DMS 273 treated with DMSO at 0.1 percent for 48 hours (cell line): Measurements from ENCODE around the gene BNIP2.
"Not testable (repeated sequence)": the region's sequence is repeated elsewhere in the genome, so short reads cannot be mapped to it uniquely, and the experiment has no call there.

Source experiments
- DNase-seq: peaks from one replicate; lab custom pipeline; 2025; lab: John Stamatoyannopoulos, UW

BNIP2 gene

DNA sequence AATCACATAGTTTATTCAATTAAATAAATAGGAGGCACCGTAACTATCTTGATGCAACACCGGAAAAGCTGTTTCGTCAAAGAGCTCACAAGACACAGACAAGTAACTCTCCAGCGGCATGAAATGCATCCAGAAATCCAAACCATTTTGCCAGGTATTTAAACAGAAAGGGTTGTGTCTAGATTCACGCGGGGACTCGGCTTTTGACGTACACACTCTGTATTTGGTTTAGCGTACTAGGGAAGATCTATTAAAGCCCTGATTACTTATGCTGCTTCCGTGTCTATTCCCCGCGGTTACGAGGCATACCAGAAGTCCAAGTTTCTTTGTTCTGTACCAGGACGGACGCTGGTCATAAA, 718 bp downstream of the BNIP2 start:
- DNase-seq, result no peak

DNA sequence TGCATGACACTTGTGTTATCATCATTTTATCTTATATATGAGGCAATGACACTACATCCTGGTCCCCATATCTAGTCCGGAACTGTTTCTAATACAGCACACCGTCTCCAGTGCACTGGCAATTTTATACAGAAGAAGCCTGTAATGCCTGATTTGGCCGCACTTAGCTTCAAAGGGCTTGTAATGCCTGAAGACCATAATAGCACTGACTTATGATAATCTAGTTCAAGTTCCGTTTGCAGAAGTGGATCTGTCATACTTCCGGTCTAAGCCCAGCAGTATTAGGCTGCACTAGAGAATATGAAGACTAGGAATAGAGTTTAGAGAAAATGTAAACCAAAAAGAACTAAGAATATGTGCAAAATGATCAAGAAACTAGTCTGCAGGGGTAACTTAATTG, 1.3 kb downstream of the BNIP2 start:
- DNase-seq, result no peak

DNA sequence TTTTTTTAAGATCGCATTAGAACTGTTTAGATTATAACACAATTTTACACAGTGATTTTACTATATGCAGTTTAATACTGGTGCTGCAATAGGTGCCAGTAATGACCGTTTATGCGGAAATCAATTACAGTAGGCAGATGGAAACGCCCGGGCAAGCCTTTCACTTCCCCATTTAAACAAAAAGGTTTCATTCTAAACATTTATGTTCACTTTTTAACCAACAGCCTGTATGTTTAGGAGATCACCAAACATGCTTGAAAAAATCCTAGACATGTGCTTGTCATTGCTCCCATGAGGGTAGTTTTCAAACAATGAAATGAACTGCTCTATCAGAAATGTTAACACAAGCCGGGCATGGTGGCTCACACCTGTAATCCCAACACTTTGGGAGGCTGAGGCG, 2.7 kb downstream of the BNIP2 start:
- DNase-seq, result no peak

DNA sequence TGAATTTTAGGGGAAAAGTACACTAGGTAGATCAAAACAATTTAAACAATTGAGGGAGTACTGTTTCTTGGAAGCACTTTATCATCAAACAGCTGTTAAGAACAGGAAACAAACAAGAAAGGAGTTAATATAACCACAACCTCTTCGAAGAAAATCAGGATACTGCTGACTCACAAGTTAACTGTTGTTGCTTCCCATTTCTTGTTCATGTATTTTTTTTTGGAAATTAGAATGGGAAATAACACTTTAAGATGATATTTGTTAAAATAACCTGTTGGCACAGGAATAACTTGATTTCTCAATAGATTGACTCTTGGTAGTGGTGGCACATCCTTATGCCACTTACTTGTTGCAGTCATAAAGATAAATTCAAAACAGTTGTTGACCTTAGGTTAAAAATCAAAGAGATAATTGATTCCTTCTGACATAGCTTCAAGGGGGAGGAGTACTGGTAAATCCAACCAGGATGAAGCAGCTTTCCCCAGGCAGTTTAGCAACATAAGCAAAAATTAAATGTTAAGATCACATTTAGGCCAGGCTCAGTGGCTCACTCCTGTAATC, 3.3 kb downstream of the BNIP2 start:
- no peak for DNase-seq

DNA sequence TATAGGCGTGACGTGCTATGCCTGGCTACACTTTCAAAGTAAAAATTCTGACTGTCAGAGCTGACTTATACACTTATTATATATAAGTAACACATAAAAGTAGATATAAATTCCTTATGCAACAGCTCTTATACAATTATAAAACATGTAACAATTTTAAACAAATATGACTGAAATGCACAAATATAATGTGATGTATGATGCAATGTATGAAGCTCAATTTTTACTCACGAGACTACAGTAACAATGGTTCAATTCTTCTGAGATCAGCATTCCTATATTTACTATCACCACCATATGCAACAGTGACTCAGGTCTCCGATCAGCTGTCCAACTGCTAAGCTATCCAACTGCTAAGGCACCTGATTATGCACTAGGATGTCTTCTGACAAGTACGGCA, 8.2 kb downstream of the BNIP2 start:
- DNase-seq, result no peak

DNA sequence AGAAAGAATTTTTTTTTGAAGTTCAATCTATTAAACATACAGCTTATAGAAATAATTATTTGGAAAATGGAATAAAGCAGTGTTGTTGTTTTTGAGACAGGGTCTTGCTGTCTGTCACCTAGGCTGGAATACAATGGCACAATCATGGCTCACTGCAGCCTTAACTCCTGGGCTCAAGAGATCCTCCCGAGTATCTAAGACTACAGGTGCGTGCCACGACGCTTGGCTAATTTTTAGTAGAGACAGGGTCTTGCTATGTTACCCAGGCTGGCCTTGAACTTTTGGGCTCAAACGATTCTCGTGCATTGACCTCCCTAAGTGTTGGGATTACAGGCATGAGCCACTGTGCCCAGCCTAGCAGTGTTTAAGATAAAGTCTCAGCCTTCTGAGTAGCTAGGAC, 8.8 kb downstream of the BNIP2 start:
- DNase-seq, result no peak

DNA sequence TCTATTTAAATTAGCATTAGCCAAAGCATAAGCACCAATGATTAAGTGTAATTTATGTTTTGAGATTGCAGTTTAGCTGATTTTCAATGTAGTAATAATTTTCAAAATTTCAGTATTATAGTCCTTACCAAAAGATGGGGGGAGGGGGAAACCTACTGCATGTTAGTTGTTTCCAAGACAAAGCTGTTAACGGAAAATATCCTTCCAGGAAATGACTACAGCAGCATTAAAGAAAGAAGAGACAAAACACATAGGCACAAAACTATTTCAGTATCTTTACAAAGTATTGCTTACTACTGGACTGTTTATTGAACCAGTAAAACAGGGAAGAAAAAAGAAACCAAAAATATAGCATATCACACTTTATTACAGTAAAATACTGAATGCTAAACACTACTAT, 10.5 kb downstream of the BNIP2 start:
- no peak for DNase-seq

DNA sequence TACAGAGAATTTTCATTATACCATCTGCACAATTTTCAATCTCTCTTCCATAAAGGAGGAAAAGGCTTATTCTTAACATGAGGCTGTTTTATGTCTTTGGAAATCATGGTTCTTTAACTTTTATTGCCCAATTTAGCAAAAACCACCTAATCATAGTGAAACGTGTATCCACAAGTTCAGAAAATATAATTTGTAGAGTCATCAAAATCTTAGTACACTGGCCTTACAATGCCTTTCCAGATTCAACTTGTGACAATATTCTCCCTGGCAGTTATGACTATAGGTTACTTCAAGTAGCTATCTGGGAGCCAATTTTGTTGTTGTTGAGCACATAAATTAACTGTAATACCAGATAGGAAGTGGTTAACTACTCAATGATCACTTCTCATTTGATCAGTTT, 10.9 kb downstream of the BNIP2 start:
- no peak for DNase-seq

DNA sequence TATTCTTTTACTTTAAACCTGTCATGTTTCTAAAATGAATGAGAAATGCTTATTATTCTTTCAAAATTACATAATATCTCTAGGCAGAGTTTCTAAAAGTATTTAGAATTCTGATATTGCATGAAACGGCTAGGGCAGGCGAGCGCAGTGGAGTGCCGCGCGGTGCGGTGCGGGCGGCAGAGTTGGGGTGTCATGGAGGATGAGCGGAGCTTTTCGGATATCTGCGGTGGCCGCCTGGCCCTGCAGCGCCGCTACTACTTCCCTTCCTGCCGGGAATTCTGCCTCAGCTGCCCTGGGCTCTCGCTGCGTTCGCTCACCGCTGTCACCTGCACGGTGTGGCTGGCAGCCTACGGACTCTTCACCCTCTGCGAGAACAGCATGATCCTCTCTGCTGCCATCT, 12.6 kb downstream of the BNIP2 start:
- no peak for DNase-seq

DNA sequence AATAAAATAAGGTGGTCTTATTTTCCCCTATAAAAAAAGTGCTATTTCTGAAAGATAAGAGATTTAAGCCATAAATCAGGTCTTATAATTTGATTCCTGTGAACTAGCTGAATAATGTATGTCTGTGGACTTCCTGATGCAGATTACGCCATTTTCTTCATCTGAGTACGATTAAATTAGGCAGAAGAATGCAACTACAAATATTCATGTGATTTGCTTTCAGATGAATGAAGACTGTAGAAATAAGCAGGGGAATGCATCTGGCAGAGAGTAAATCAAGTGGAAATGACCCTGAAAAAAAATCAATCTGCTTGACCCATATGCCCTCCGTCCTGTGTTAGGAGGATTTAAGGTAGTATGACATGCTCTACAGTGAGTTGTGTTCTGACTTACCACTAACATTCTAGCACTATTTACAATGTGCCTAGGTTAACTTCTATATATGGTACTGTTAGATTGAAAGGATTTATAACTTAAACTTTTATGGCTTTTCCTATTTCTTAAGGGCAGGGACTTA, 14.7 kb downstream of the BNIP2 start:
- no peak for DNase-seq

DNA sequence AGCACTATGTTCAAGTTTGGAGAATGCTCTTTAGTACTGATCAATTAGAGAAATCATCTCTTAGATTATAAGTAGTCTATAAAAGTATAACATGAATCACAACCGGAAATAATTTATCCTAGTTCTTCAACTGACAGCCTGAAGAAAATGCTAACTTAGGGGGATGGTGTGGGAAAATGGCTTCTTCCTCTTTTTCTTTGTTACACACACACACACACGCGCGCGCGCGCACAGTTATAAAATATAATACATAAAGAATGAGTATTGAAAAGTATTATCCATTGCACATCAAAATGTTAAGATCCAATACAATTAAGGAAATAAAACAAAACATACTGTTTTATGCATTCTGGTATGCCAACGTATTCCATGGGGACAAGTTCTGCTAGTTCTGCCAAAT, 20.6 kb downstream of the BNIP2 start:
- DNase-seq, result no peak

DNA sequence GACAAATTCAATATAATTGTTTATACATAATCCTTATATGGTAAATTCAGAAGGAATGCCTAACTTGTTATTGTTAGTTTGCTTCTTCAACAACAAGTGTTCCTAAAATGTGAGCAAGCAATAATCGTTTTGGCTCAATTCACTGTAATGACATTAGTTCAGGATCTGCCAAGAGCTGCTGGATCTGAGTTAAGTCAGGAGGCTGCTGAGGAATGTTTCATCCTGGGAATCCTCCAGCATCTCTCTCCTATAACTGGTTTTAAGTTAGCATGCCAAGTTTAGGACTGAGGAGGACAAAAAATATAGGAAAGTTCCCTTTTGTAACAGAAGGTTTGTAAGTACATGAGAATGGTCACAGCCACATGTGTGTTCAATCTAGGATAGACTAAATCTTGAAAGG, 26.9 kb downstream of the BNIP2 start:
- DNase-seq, result no peak

DNA sequence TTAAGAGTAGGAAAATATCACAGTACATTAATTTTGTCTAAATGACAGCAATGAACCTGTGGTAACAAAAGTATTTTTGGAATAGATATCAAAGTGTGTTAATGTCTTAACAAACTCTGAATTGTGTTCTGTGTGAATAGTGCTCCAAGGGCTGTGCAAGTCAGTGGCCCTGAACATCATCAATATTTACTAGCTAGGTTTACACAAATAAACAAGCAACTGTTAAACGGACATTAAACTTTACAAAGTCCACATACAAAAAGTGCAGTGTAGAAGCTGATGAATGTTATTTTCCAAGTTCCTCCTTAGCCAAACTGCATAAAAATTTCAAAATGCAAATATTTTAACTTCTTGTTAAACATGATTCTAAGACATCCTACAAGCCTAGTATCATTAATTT, 29.8 kb downstream of the BNIP2 start:
- DNase-seq, result no peak

DNA sequence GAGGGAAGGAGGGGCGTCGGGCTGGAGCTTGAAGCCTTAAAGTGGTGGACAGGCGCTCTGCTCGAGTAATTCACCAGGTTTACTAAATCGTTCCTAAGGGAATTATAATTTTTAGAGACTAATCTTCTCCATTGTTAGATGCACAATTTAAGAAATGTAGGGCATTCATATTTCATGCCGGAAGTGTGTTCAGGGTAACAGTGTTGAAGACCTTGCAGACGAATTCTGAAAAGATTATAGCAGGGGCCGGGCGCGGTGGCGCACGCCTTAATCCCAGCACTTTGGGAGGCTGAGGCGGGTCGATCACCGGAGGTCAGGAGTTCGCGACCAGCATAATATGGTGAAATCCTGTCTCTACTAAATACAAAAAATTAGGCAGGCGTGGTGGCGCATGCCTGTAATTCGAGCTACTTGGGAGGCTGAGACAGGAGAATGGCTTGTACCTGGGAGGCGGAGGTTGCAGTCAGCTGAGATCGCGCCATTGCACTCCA, 31.4 kb downstream of the BNIP2 start:
- no peak for DNase-seq

DNA sequence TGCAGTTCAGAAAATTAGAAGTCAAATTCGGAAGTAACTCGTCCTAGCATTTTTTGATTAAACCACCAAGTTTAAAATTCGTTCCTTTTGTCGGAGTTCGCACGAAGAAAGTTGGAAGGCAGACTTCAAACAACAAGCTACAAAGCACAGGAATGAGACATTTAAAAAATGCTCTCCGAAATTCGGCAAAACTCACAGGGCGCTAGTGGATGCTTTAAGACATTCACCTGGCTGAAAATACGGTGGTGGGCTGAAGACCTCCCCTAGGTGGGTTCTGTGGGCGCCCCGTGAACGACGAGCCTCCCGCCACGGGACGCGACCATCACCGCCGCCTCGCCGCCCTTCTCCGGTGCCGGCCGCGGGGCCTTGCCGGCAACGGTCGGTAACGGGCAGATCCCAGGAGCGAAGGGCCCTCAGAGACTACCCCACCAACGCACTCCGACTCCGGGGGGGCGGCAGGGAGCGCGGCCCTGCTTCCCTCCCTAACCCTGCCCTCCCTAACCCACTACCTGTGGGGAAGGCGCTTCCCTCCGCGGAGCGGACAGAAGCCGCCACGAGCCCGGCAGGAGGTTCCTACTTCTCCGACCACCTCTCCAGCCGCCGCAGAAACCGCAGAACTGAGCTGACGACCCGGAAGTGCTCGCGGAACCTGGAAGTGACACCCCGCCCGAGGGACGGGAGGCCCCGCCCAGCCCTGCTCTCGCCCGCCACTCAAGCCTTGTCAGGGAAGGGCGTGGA, 32.1 kb downstream of the BNIP2 start, which contains the start of gene GTF2A2:
GTF2A2 (minus strand) TSS at position 619 of the 738 bp plus-strand sequence. CDS start 5,238 bp downstream, outside the sequence.
- peak; percentile 47 for DNase-seq

DNA sequence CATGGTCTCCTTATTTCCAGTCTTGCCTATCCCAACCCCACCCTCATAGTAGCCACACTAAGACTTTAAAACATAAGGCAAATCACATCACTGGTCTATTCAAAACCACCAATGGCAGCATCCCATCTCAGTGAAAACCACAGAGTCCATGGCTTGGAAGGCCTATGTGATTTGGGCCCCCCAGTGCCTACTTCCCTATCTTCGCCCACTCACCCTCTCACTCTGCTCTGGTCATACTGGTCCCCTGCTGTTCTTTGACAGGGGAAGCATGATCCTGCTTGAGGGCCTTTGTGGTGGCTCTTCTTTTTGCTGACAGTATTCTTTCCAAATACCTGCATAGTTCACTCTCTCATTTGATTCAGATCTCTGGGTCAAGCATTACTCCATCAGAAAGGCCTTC, 35.1 kb downstream of the BNIP2 start:
- DNase-seq, result no peak

DNA sequence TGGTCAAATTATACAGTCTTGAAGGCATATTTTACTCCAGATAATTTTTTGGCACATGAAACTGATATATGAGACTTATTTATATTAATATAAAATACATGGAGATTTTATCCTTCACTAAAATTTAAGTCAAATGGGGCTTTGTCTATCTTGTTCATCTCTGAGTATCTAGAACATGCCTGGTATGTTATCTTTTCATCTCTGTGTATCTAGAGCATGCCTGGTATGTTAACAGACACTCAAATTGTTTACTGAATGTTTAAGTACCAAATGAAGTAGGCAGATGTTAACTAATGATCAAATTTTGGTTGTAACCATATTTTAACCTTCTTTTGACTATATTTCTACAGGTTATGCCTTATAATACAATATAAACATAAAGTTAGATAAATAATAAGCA, 39.5 kb downstream of the BNIP2 start:
- DNase-seq, result no peak

DNA sequence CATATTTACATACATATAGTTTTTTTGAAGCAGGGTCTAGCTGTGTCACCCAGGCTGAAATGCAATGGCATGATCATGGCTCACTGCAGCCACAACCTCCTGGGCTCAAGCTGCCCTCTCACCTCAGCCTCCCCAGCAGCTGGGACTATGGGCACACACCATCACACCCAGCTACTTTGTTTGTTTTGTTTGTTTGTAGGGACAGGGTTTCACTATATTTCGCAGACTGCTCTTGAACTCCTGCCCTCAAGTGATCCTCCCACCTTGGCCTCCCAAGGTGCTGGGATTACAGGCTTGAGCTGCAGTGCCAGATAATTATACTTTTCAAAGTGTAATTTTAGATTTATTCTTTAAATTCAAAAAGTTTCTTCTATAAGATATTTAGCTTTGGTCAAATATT, 42.0 kb downstream of the BNIP2 start:
- DNase-seq, result no peak

DNA sequence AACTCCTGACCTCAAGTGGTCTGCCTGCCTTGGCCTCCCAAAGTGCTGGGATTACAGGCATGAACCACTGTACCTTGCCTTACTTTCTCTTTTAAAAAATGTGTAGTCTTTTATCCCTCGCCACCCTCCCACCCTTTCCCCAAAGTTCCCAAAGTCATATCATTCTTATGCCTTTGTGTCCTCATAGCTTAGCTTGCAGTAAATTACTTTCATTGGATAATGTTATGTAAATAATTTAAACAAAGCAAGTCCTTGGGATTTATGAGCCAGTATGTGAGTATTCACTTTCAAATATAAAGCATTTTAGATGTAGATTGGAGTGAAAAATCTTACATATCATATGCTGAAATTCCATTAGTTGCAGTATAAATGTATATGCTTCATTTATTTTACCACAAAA, 42.8 kb downstream of the BNIP2 start:
- no peak for DNase-seq

DNA sequence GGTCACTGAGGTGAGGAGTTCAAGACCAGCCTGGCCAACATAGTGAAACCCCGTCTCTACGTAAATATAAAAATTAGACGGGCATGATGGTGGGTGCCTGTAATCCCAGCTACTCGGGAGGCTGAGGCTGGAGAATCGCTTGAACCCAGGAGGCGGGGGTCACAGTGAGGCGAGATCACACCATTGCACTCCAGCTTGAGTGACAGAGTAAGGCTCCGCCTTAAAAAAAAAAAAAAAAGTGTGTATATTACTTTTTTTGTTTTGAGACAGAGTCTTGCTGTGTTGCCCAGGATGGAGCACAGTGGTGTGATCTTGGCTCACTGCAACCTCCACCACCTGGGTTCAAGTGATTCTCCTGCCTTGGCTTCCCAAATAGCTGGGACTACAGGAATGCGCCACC, 43.3 kb downstream of the BNIP2 start:
- DNase-seq, result not testable (repeated sequence)

DNA sequence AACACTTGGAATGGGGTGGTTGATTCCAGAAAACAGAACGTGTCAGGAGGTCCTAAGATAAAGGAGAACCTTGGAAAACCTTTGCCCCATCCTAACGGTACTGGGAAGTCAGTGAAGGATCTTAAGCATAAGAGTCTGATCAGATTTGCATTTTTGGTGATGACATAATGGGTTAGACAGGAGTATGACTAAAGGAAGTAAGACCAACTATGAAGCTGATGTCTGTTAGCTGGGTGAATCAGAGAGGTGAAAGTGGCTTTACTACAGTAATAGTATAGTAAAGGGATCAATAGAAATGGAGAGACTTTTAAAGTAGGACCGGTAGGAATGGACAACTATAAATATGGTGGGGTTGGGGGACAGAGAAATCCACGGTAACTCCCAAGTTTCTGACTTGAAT, 44.4 kb downstream of the BNIP2 start:
- DNase-seq, result no peak

DNA sequence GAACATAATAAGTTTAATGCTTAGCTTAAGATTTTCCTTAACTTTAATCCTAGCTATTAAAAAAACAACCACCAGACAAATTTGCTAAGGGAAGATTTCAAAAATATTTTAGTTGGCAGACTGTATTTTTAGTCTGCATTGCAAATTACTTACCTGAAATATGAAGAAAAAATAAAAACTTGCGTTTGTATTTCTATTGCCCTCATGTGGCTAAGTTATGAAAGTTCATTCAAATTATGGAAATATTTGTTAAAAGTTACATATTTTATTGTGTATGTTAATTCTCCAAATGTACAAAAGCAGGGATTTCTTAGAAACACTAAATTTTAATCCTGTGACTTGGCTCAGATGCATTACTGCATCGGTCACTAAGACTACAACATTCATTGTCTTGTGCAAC, 46.8 kb downstream of the BNIP2 start:
- no peak for DNase-seq

DNA sequence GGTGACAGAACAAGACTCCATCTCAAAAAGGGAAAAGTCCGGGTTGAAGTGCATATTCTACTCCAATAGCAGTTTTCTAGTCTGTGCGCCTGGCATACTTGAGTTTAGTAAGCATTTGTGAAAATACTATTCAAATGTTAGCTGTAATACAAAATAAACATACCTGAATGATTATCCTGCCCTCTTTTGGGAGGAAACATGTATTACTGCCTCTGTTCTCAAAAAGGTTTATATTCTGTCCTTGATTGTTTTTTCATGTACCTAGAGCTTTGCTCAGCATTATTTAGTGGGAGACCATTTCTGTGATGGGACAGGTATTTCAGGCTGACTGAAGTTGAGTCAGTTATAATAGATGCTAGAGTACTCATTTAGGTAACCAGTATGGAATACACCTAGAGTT, 51.6 kb downstream of the BNIP2 start:
- not testable (repeated sequence) for DNase-seq

DNA sequence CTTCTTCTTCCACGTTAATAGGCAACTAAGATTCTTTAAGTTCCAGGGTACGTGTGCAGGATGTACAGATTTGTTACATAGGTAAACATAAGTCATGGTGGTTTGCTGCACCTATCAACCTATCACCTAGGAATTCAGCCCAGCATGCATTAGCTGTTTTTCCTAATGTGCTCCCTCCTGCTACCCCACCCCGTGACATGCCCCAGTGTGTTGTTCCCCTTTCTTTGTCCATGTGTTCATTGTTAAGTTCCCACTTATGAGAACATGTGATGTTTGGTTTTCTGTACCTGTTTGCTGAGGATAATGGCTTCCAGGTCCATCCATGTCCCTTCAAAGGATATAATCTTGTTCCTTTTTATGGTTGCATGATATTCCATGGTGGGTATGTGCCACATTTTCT, 52.9 kb downstream of the BNIP2 start:
- no peak for DNase-seq
